NB4 (cell line): ENCODE measurements around the gene IGSF8.
"Not testable (repeated sequence)": the region's sequence is repeated elsewhere in the genome, so short reads cannot be mapped to it uniquely, and the experiment has no call there.

Experiments
- DNase-seq: peaks from one replicate; pipeline ENCODE4 v3.0.0; 2010; ENCODE audit warnings: low read depth
- H3K4me3 ChIP-seq: one replicate; pipeline ENCODE4 v1.5.1; 2011; ENCODE audit warnings: mild to moderate bottlenecking, low read depth, low read length, moderate library complexity
- MYC ChIP-seq: IDR thresholded peaks from 2 replicates; pipeline ENCODE4 v1.6.1; 2011; ENCODE audit warnings: low read depth, low read length
- POLR2A ChIP-seq: IDR thresholded peaks from 2 replicates; pipeline ENCODE4 v1.6.1; 2011; ENCODE audit warnings: mild to moderate bottlenecking; ENCODE audit not compliant: insufficient read length; ENCODE audit errors: extremely low read depth
- TF ChIP-seq, protein P1 (sequence below): IDR thresholded peaks from 2 replicates; pipeline ENCODE4 v1.6.1; 2011; ENCODE audit warnings: low read depth, low read length
- TF ChIP-seq, protein P2 (sequence below): IDR thresholded peaks from one replicate; pipeline ENCODE4 v1.5.1; 2012; ENCODE audit warnings: low read depth, low read length

The IGSF8 gene

DNA sequence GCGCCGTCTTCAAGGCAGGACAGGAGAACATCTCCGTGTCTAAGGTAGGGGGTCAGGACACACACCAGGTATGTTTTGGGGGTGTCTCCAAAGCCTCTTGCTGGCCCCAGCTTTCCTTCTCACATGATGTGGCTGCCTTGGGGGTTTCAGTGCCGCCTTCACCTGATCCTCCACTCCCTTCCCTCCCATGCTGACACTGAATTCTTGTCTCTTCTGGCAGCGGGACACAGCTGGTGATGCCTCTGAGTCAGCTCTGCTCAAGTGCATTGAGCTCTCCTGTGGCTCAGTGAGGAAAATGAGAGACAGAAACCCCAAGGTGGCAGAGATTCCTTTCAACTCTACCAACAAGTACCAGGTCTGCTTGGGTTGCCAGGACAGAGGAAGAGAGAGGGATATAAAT, 30.6 kb upstream of the IGSF8 start:
- TF ChIP-seq, protein P1, sequence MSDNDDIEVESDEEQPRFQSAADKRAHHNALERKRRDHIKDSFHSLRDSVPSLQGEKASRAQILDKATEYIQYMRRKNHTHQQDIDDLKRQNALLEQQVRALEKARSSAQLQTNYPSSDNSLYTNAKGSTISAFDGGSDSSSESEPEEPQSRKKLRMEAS: no peak
- TF ChIP-seq, protein P2, sequence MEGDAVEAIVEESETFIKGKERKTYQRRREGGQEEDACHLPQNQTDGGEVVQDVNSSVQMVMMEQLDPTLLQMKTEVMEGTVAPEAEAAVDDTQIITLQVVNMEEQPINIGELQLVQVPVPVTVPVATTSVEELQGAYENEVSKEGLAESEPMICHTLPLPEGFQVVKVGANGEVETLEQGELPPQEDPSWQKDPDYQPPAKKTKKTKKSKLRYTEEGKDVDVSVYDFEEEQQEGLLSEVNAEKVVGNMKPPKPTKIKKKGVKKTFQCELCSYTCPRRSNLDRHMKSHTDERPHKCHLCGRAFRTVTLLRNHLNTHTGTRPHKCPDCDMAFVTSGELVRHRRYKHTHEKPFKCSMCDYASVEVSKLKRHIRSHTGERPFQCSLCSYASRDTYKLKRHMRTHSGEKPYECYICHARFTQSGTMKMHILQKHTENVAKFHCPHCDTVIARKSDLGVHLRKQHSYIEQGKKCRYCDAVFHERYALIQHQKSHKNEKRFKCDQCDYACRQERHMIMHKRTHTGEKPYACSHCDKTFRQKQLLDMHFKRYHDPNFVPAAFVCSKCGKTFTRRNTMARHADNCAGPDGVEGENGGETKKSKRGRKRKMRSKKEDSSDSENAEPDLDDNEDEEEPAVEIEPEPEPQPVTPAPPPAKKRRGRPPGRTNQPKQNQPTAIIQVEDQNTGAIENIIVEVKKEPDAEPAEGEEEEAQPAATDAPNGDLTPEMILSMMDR: no peak
- TF ChIP-seq POLR2A (no peak), MYC (no peak)
- DNase-seq: no peak

DNA sequence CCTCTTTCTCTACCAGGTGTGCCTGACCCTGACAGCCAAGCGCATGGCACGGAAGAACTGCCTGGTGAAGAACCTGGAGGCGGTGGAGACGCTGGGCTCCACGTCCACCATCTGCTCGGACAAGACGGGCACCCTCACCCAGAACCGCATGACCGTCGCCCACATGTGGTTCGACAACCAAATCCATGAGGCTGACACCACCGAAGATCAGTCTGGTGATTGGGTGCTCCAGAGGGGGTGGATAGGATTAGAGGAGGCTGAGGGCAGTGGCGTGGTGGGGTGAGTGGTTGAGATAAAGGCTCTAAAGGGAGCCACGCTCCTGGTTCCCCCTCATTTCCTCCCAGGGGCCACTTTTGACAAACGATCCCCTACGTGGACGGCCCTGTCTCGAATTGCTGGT, 30.2 kb upstream of the IGSF8 start:
- no peak overlapping the region for H3K4me3 ChIP-seq
- TF ChIP-seq POLR2A (no peak), MYC (no peak)
- TF ChIP-seq, protein P1: no peak
- TF ChIP-seq, protein P2: no peak
- DNase-seq: no peak

More for the DNA sequence above, 30.6 kb upstream of the IGSF8 start:
- H3K4me3 ChIP-seq: no peak overlapping the region

DNA sequence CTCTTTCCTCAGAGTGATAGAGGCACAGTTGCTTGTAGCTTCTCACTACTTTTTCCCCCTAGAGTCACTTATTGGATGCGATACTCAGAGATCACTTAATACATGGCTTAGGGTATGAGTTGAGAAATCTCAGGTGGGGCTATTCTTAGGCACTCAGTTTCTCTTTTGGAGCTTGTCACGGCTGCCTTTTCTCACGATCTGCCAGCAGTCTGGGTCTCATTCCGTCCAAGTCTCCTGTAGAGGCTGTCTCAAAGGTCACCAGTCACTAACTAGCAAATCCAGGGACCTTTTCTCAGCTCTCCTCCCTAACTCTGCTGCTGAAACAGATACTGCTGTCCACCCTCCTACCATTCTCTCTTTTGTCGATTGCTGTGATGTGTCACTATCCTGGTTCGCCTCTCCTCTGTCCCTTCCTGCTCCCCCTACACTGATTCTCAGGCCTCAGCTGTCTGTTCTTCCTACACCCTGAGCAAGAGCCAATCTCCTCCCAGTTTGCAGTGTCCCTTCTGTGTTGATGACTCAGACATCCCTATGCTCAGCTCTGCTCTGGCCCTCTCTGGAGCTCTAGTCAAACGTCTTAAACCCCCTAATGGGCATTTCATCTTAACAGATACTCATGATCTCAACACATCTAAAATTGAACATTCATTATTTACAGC, 29.6 kb upstream of the IGSF8 start:
- H3K4me3 ChIP-seq: no peak overlapping the region
- TF ChIP-seq, protein P2: no peak
- no peak for TF ChIP-seq MYC
- no peak for TF ChIP-seq POLR2A
- TF ChIP-seq, protein P1: no peak
- DNase-seq: peak; percentile 43

DNA sequence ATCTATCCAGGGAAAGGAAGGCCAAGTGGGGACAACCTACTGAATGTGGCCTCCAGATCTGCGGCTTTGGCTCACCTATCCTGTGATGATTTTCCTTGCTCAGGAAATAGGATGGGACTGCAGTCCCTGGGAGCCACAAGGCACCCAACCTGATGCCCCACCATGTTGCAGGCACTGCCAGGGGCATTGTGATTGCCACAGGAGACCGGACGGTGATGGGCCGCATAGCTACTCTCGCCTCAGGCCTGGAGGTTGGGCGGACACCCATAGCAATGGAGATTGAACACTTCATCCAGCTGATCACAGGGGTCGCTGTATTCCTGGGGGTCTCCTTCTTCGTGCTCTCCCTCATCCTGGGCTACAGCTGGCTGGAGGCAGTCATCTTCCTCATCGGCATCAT, 29.0 kb upstream of the IGSF8 start:
- TF ChIP-seq, protein P2: no peak
- TF ChIP-seq POLR2A: no peak
- no peak for TF ChIP-seq MYC
- TF ChIP-seq, protein P1: no peak
- DNase-seq: no peak
- no peak overlapping the region for H3K4me3 ChIP-seq

DNA sequence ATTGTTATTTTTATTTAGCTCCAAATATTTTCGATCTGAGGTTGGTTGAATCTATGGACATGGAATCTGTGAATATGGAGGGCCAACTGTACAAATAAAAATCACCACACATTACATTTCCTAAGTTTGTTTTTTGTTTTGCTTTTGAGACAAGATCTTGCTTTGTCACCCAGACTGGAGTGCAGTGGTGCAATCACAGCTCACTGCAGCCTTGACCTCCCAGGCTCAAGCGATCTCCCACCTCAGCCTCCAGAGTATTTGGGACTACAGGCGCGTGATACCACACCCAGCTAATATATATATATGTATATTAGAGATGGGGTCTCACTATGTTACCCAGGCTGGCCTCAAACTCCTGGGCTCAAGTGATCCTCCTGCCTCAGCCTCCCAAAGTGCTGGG, 27.9 kb upstream of the IGSF8 start:
- DNase-seq, H3K4me3 ChIP-seq: not testable (repeated sequence)

DNA sequence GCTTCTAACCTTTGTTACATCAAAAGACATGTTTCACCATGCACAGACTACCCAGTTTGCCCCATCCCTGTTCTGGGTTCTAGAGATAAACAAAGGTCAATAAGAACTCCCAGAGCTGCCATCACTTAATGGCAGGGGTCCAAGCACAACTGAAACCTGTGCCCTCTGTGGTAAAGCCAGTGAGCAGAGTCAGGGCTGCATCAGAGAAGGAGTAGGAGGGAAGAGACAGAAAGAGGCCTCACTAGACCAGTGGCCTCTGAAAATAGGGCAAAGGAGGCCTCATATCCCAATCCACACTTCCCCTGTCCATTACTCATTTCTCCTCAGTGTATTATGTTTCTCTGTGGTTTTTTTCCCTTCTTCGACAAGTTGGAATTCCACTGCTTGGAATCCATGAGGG, 27.3 kb upstream of the IGSF8 start:
- no peak for DNase-seq
- no peak overlapping the region for H3K4me3 ChIP-seq
- TF ChIP-seq, protein P1: no peak
- no peak for TF ChIP-seq MYC
- TF ChIP-seq, protein P2: no peak
- TF ChIP-seq POLR2A: no peak
